HG02943 (cell line): ENCODE results near the gene PRDM11.

Source experiments
- ATAC-seq: cut with Tn5 transposase; IDR thresholded peaks from one replicate; pipeline ENCODE4 v1.9.1; 2021; ENCODE audit warnings: mild to moderate bottlenecking, low read depth, moderate library complexity; ENCODE audit not compliant: unreplicated experiment

PRDM11 gene

GRCh38 chr11:45173064-45173463 is 26.6 kb downstream of the PRDM11 start:
- ATAC-seq: no peak

DNA sequence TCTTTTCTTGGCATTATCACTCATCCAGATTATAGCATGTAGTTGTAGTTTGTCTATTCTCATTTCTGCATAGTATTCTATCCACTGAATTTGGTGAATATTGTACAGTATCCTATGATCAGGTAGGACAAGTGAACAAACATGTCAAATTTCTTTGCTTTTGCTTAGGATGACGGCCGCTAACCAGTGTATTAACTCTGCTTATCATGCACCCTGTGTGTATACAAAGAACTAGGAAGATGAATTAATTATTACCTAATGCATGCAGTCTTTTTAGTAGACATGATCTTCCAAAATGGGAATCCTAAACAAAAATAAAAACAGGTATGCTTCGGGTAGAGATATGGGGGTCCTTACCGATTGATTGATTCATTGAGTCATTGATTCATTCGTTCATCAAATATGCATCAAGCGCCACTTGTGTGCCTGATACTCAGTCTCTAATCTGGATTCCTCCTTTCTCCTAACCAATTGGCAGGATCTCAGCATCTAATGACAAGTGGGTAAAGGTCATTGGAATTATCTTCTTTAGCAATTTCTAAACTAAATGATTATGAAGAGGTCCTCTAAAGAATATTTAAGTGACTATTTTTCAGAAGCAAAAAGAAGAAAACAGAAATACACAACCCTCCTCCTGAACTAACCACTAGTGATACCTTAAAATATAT is 27.9 kb downstream of the PRDM11 start:
- ATAC-seq: no peak

GRCh38 chr11:45174963-45175362 is 28.5 kb downstream of the PRDM11 start:
- no peak for ATAC-seq

GRCh38 chr11:45176996-45177395 is 30.6 kb downstream of the PRDM11 start:
- ATAC-seq: no peak

- no peak for ATAC-seq
Measured at GRCh38 chr11:45178223-45178622, 31.8 kb downstream of the PRDM11 start.

GRCh38 chr11:45178890-45179671 is 32.6 kb downstream of the PRDM11 start:
- ATAC-seq: no peak

GRCh38 chr11:45179686-45180178 is 33.3 kb downstream of the PRDM11 start:
- no peak for ATAC-seq

GRCh38 chr11:45180179-45180847 is 33.9 kb downstream of the PRDM11 start:
- ATAC-seq: no peak

- no peak for ATAC-seq
Measured at GRCh38 chr11:45180848-45181192, 34.4 kb downstream of the PRDM11 start.

- ATAC-seq: no peak
Measured at GRCh38 chr11:45181193-45181888, 34.9 kb downstream of the PRDM11 start.

- no peak for ATAC-seq
Measured at GRCh38 chr11:45181889-45182550, 35.6 kb downstream of the PRDM11 start.

- ATAC-seq: no peak
Measured at GRCh38 chr11:45182902-45183301, 36.5 kb downstream of the PRDM11 start.

DNA sequence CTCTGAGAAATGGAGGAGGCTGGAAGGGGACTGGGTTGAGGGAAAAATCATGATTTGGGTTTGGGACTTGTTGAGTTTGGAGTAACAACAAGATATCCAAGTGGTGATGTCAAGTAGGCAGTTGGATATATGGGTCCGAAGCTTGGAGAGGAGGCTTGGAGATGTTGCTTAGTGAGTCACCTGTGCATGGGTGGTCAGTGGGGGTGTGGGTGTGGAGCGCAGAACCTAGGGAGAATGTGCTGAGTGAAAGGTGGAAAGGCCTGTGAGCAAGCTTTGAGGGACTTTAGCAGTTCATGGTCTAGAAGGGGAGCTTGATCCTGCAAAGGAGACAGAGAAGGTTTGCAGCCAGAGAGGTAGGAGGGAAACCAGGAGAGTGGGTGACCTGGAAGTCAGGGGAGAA is 38.2 kb downstream of the PRDM11 start:
- ATAC-seq: no peak

GRCh38 chr11:45185228-45185729 is 38.8 kb downstream of the PRDM11 start:
- no peak for ATAC-seq

DNA sequence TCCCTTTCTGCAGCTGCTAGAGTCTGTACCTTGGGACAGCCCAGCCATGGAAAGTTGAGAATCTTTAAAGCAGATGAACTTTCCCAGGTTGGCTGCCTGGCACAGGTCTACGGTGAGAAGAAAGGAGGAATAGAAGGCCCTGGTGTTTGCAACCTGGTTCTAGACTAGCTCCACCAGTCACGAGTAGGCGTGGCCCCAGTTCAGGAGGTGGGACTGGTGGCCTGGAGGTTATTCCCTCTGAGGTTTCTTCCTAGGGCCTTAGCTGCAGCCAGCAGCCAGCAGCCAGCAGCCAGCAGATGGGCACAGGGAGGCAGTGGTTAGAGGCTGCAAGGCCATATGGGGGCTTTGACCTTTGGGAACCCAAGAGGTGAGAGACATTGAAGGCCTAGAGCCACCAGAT is 40.9 kb downstream of the PRDM11 start:
- ATAC-seq: no peak

- no peak for ATAC-seq
Measured at GRCh38 chr11:45188127-45188526, 41.7 kb downstream of the PRDM11 start.

DNA sequence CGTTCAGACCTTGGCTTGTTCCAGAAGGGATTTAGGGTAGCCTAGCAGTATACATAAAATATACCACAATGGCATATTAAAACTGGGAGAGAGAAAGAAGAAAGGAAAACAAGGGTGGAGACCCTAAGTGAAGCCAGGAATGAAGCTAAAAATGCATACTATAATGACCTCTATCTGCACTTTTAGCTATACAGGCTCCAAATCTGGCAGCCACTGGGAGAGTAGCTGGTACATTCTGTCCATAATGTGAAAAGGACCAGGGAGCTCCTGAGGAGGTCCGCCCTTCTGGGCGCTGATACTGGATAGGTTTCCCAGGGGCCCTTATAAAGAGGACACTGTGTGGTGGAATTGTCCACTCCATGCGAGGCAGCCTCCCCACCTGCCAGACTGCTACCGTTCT is 42.8 kb downstream of the PRDM11 start:
- no peak for ATAC-seq

DNA sequence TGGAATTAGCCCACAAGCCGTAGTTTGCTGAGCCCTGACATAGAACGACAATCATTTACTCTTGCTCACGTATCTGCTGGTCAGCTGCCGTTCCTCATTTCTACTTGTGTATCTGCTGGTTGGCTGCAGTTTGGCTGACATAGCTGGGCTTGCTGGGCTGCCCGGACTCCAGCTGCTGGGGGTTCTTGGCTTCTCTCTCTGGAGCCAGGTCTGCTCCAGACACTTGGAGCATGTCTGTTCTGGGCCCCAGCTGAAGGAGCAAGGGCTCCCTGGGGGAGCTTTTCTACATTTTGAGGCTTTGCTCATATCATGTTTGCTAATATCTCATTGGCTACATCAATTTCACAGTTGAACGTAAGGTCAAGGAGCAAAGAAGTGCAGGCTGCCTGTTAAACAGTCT is 47.3 kb downstream of the PRDM11 start:
- no peak for ATAC-seq

GRCh38 chr11:45204761-45205160 is 58.3 kb downstream of the PRDM11 start:
- ATAC-seq: no peak

- no peak for ATAC-seq
Measured at GRCh38 chr11:45205978-45206377, 59.5 kb downstream of the PRDM11 start.
